AG10803 (cell line): ENCODE results near the gene HSPA1B.

Experiments used
- DNase-seq: peaks from one replicate; pipeline ENCODE4 v3.0.0; 2010; ENCODE audit warnings: low read depth
- H3K4me3 ChIP-seq: 2 replicates; pipeline ENCODE4 v1.5.1; 2011; ENCODE audit warnings: mild to moderate bottlenecking, low read length, control low read depth
- CTCF ChIP-seq: conservative IDR thresholded peaks from 2 replicates; pipeline ENCODE4 v1.5.1; 2011; ENCODE audit warnings: mild to moderate bottlenecking, low read length, control low read depth, inconsistent platforms

Gene HSPA1B

GRCh38 chr6:31827286-31828079 is at the start of gene HSPA1B:
HSPA1B (plus strand) TSS chr6:31827738; CDS start chr6:31827951, 213 bp downstream.
- DNase-seq, result peak; percentile 100
- no peak for TF ChIP-seq CTCF

GRCh38 chr6:31778193-31778592 is 49.3 kb upstream of the HSPA1B start:
- H3K4me3 ChIP-seq, result no peak overlapping the region
- no peak for DNase-seq
- TF ChIP-seq CTCF, result no peak

More at GRCh38 chr6:31827286-31828079, at the start of gene HSPA1B:
- peak within 1 kb of the TSS; percentile 88 for H3K4me3 ChIP-seq

- no peak overlapping the region for H3K4me3 ChIP-seq
- no peak for DNase-seq
- no peak for TF ChIP-seq CTCF
Measured at GRCh38 chr6:31778999-31779885, 48.3 kb upstream of the HSPA1B start.

GRCh38 chr6:31779908-31780307 is 47.6 kb upstream of the HSPA1B start:
- no peak for TF ChIP-seq CTCF
- no peak for DNase-seq
- H3K4me3 ChIP-seq, result no peak overlapping the region

GRCh38 chr6:31780507-31781243 is 46.9 kb upstream of the HSPA1B start:
- H3K4me3 ChIP-seq, result no peak overlapping the region
- no peak for DNase-seq
- no peak for TF ChIP-seq CTCF

GRCh38 chr6:31781244-31782125 is 46.1 kb upstream of the HSPA1B start:
- DNase-seq, result no peak
- H3K4me3 ChIP-seq, result no peak overlapping the region
- TF ChIP-seq CTCF, result no peak
